D721Med (cell line): ENCODE results near the gene REEP2.
"Not testable (repeated sequence)": the region's sequence is repeated elsewhere in the genome, so short reads cannot be mapped to it uniquely, and the experiment has no call there.

Experiments used
- DNase-seq: peaks from one replicate; pipeline ENCODE4 v3.0.0; 2011; ENCODE audit warnings: low spot score; ENCODE audit not compliant: insufficient read length
- FAIRE-seq: peaks from 2 replicates; lab custom pipeline; 2011; peaks lifted over from hg19 to GRCh38; lab: Jason Lieb, UNC
- CTCF ChIP-seq: IDR thresholded peaks from 2 replicates; pipeline ENCODE4 v1.5.1; 2012; ENCODE audit warnings: mild to moderate bottlenecking, control low read depth; ENCODE audit not compliant: insufficient read depth; ENCODE audit errors: missing control alignments

REEP2 gene

GRCh38 chr5:138471052-138471361 is 32.1 kb downstream of the REEP2 start:
- FAIRE-seq = no peak
- no peak for TF ChIP-seq CTCF
- no peak for DNase-seq

GRCh38 chr5:138472353-138472752 is 33.5 kb downstream of the REEP2 start:
- FAIRE-seq (no peak), DNase-seq (no peak)
- no peak for TF ChIP-seq CTCF

- not testable (repeated sequence) for DNase-seq, FAIRE-seq
Measured at GRCh38 chr5:138473151-138473550, 34.3 kb downstream of the REEP2 start.

- no peak for FAIRE-seq
- DNase-seq = no peak
- no peak for TF ChIP-seq CTCF
Measured at GRCh38 chr5:138476918-138477317, 38.1 kb downstream of the REEP2 start.

GRCh38 chr5:138482638-138483037 is 43.8 kb downstream of the REEP2 start:
- FAIRE-seq = no peak
- no peak for DNase-seq
- TF ChIP-seq CTCF = no peak

- FAIRE-seq (no peak), DNase-seq (no peak)
- no peak for TF ChIP-seq CTCF
Measured at GRCh38 chr5:138488481-138488945, 49.7 kb downstream of the REEP2 start.

- FAIRE-seq = no peak
Measured at GRCh38 chr5:138489683-138490061, 50.8 kb downstream of the REEP2 start.

More at GRCh38 chr5:138489683-138490061, 50.8 kb downstream of the REEP2 start:
- DNase-seq = no peak
- TF ChIP-seq CTCF = no peak
